Measurements from ENCODE around the gene DEPP1. TPM values are rescaled to one million over a fixed set of nuclear protein-coding genes. Genes with fewer than 3 reads are reported as not detected.

Gene DEPP1
- total and polyA plus RNA-seq, 2 of the 13 experiments (the other 11 are each of a cell fraction or from before 2014, with no cell fraction given): 14.8 to 270 TPM

- no peak for TF ChIP-seq PLSCR1 (CRISPR knock-in tag; IDR thresholded peaks at IDR 0.05; ENCODE audit: borderline replicate concordance)
- TF ChIP-seq RERE (CRISPR knock-in tag; IDR thresholded peaks at IDR 0.05; ENCODE audit: low read depth): no peak
- TF ChIP-seq HNRNPK (IDR thresholded peaks at IDR 0.05; ENCODE audit: low read depth, low read length, poor library complexity, severe bottlenecking): peak; percentile 44
- TF ChIP-seq MNT (IDR thresholded peaks at IDR 0.05): no peak
- no peak for TF ChIP-seq ZNF367 (CRISPR knock-in tag; IDR thresholded peaks at IDR 0.05; ENCODE audit: borderline replicate concordance)
- peak; percentile 44; the same call in 1 of the 2 replicates for TF ChIP-seq ZMYM3 (CRISPR knock-in tag; IDR thresholded peaks at IDR 0.05)
- no peak for TF ChIP-seq THAP11 (CRISPR knock-in tag; IDR thresholded peaks at IDR 0.05)
- TF ChIP-seq PCBP2 (optimal IDR thresholded peaks at IDR 0.05; ENCODE audit: low read depth, low read length, poor library complexity, severe bottlenecking): peak; percentile 92
- TF ChIP-seq RORA (CRISPR knock-in tag; IDR thresholded peaks at IDR 0.05): no peak
- no peak for DNase-seq (ENCODE audit: low spot score)
- Histone ChIP-seq H3K4me1 (ENCODE audit: insufficient read depth, low read length) (peaks cover 65% of the 10 kb centered on the region), H3K9ac (ENCODE audit: insufficient read depth, low read depth, low read length) (no peak overlapping the region), H3K27me3 (ENCODE audit: control insufficient read depth in 1 of 2, insufficient read depth in 2 of 2, low read length in 2 of 2) (no peaks in the 10 kb centered on the region; a peak in 1 of 5 replicates), H3K27ac (ENCODE audit: extremely low read length, insufficient read depth, low read length) (no peak overlapping the region), H2AFZ (ENCODE audit: low read length) (no peak overlapping the region), H3K9me3 (ENCODE audit: low read length) (no peaks in the 10 kb centered on the region), H3K36me3 (replicated peaks in 1 of 2; ENCODE audit: control insufficient read depth in 1 of 2, insufficient read depth in 2 of 2, low read length in 2 of 2) (peaks cover 0 to 6% of the 10 kb centered on the region in 2 experiments; a peak in 2 of 5 replicates), H3K4me3 (replicated peaks in 1 of 3; ENCODE audit: insufficient read depth in 1 of 3, low read depth in 2 of 3, low read length in 3 of 3) (no peak overlapping the region), H4K20me1 (ENCODE audit: insufficient read depth, low read length) (no peaks in the 10 kb centered on the region), H3K79me2 (ENCODE audit: insufficient read depth, low read length) (peaks cover 34% of the 10 kb centered on the region), H3K4me2 (ENCODE audit: low read depth, low read length) (no peak overlapping the region)
- CTCF ChIA-PET (ENCODE audit: low intra/inter-chr PET ratio, low total read pairs): no interaction called here
- POLR2A ChIA-PET: interaction anchor here (1.5 to 13.2 kb wide), 3 partner anchors 7 to 20 kb away, joined by 4 to 407 read pairs (median 4); partner anchors contain the start of gene DEPP1
- intact Hi-C loops (cut with micrococcal nuclease; ENCODE audit: unreplicated experiment): no loop called here
- BruUV-seq (replicated peaks): no TSS peak
- no peak for ATAC-seq
- WGBS (ENCODE audit: low lambda C conversion rate): 96% methylated on average over 4 of the region's 4 CpGs
- in situ Hi-C loops (cut with HindIII; ENCODE audit: extremely low pct_ligation_motif_present, low pct_unique_long_range_greater_than_20kb): loop anchor here (25.0 kb wide), 1 partner anchor 1545 kb away; the partner anchor contains the start of gene HNRNPF
- FAIRE-seq: no peak
These were observed 21.6 kb downstream of the DEPP1 start for GRCh38 chr10:44956717-44957706.
